B cell (primary cell): ENCODE results near the gene C1orf105. TPM values are rescaled to one million over a fixed set of nuclear protein-coding genes. Genes with fewer than 3 reads are reported as not detected.

Experiments
- ATAC-seq: fragments of 200-7000 bp; cut with Tn5 transposase; one replicate; pipeline ENCODE4 v1.10.0; 2021; ENCODE audit warnings: low read depth, mild to moderate bottlenecking, moderate number of reproducible peaks, moderate library complexity
- CTCF ChIA-PET: fragments of 350-600 bp; sonication (Branson Sonifier 250); formaldehyde crosslinking; loops from one replicate; lab custom pipeline; 2021; ENCODE audit warnings: antibody characterized with exemption, inconsistent platforms; lab: Charles Lee
- POLR2A ChIA-PET: fragments of 350-600 bp; sonication (Branson Sonifier 250); formaldehyde crosslinking; loops from one replicate; lab custom pipeline; 2021; ENCODE audit warnings: antibody characterized with exemption; lab: Charles Lee
- DNase-seq: peaks from one replicate; pipeline ENCODE4 v3.0.0; 2013
- H2AFZ ChIP-seq: 2 replicates; pipeline ENCODE4 v1.6.1; 2012; ENCODE audit warnings: mild to moderate bottlenecking, low read depth, low read length; ENCODE audit not compliant: insufficient read depth, poor library complexity, severe bottlenecking
- H3K27ac ChIP-seq, 2 donors: 1 replicate in 1 of 2; 2 replicates in 1 of 2; pipeline ENCODE4 v1.5.1; 2012 to 2013; ENCODE audit warnings: low read length in 2 of 2, mild to moderate bottlenecking in 2 of 2, moderate library complexity in 1 of 2
- H3K27me3 ChIP-seq, 4 experiments: fragments of 200-600 bp in 1 of 4; sonication (generic) in 1 of 4; replicated peaks in 1 of 4; 1 replicate in 2 of 4; 2 replicates in 2 of 4; pipeline versions ENCODE4 v1.6.1 to v1.7.0; 2013 to 2016; ENCODE audit warnings: low read length in 3 of 4, mild to moderate bottlenecking in 2 of 4, mixed read lengths in 1 of 4, moderate library complexity in 1 of 4; ENCODE audit not compliant: insufficient read depth in 4 of 4, control insufficient read depth in 3 of 4; ENCODE audit errors: control extremely low read depth in 1 of 4
- H3K36me3 ChIP-seq, 2 experiments: replicated peaks in 1 of 2; 1 replicate in 1 of 2; 2 replicates in 1 of 2; pipeline versions ENCODE4 v1.6.1 to v1.7.1; 2013; ENCODE audit warnings: low read length in 1 of 2; ENCODE audit not compliant: insufficient read depth in 2 of 2, control insufficient read depth in 1 of 2; ENCODE audit errors: control extremely low read depth in 1 of 2, extremely low read depth in 1 of 2
- H3K4me1 ChIP-seq, 2 donors: fragments of 200-600 bp in 1 of 2; sonication (generic) in 1 of 2; 1 replicate in 1 of 2; 2 replicates in 1 of 2; pipeline versions ENCODE4 v1.5.1 to v1.6.1; 2013 to 2017; ENCODE audit warnings: low read length in 2 of 2; ENCODE audit not compliant: control insufficient read depth in 2 of 2, insufficient read depth in 2 of 2
- H3K4me2 ChIP-seq: replicated peaks from 2 replicates; pipeline ENCODE3; 2012; ENCODE audit warnings: mild to moderate bottlenecking, low read depth, low read length; ENCODE audit not compliant: poor library complexity, severe bottlenecking
- H3K4me3 ChIP-seq, 5 experiments: fragments of 200-600 bp in 1 of 5; sonication (generic) in 1 of 5; 1 replicate in 3 of 5; 2 replicates in 2 of 5; pipeline versions ENCODE4 v1.5.1 to v1.7.0; 2011 to 2016; ENCODE audit warnings: low read length in 4 of 5, mild to moderate bottlenecking in 4 of 5, low read depth in 2 of 5, control low read depth in 1 of 5, moderate library complexity in 1 of 5; ENCODE audit not compliant: insufficient read depth in 1 of 5; ENCODE audit errors: control extremely low read depth in 1 of 5, extremely low read depth in 1 of 5
- H3K79me2 ChIP-seq: fragments of 200-600 bp; sonication (generic); one replicate; pipeline ENCODE4 v1.6.0; 2016; ENCODE audit warnings: low read length; ENCODE audit not compliant: control insufficient read depth, insufficient read depth
- H3K9ac ChIP-seq: fragments of 200-600 bp; sonication (generic); 2 replicates; pipeline ENCODE4 v1.6.1; 2017; ENCODE audit warnings: mild to moderate bottlenecking, low read length, moderate library complexity
- H3K9me3 ChIP-seq, 3 donors: one replicate each; pipeline versions ENCODE4 v1.6.1 to v1.7.1; 2013; ENCODE audit warnings: low read length in 2 of 3; ENCODE audit not compliant: control insufficient read depth in 2 of 3, insufficient read depth in 1 of 3; ENCODE audit errors: control extremely low read depth in 1 of 3
- H4K20me1 ChIP-seq: 2 replicates; pipeline ENCODE4 v1.6.0; 2012; ENCODE audit warnings: mild to moderate bottlenecking, low read length; ENCODE audit not compliant: insufficient read depth, control insufficient read depth, poor library complexity, severe bottlenecking
- H3K27ac Mint-ChIP-seq: one replicate; pipeline ENCODE4 v1.8.0; 2021; ENCODE audit warnings: mixed read lengths
- H3K27me3 Mint-ChIP-seq: one replicate; pipeline ENCODE4 v1.8.0; 2021; ENCODE audit warnings: mixed read lengths
- H3K4me1 Mint-ChIP-seq: one replicate; pipeline ENCODE4 v1.8.0; 2021; ENCODE audit warnings: mixed read lengths
- H3K4me3 Mint-ChIP-seq: one replicate; pipeline ENCODE4 v1.8.0; 2021; ENCODE audit warnings: mixed read lengths
- H3K9me3 Mint-ChIP-seq: one replicate; pipeline ENCODE4 v1.8.0; 2022; ENCODE audit warnings: mixed read lengths; ENCODE audit not compliant: insufficient read depth
- CTCF ChIP-seq: fragments of 200-600 bp; IDR thresholded peaks from one replicate; pipeline ENCODE4 v1.8.0; 2022; ENCODE audit warnings: antibody characterized with exemption, mild to moderate bottlenecking
- EZH2 ChIP-seq: IDR thresholded peaks from 2 replicates; pipeline ENCODE4 v1.6.1; 2012; ENCODE audit warnings: borderline replicate concordance, low read depth, mild to moderate bottlenecking, moderate library complexity, low read length; ENCODE audit not compliant: insufficient read depth, poor library complexity, severe bottlenecking
- WGBS: methylation state at CpG from one replicate; pipeline ENCODE4 v1.1.5; 2013; ENCODE audit warnings: missing lambda C conversion rate; ENCODE audit not compliant: insufficient coverage; 5-methylcytosine and 5-hydroxymethylcytosine counted together
- intact Hi-C: fragments of 100-400 bp; cut with micrococcal nuclease; formaldehyde crosslinking; loops from one replicate; pipeline ENCODE4 v1.10.0; 2022
- polyA plus RNA-seq: library from polyadenylated mRNA; depleted of rRNA; stranded (reverse); fragments of >200 nt; gene quantifications from 2 replicates; pipeline ENCODE4 v1.2.3, GENCODE V29; 2012
- total RNA-seq, 2 donors: library from RNA; stranded (reverse); fragments of 120-200 nt in 1 of 2; gene quantifications; 1 replicate in 1 of 2; 2 replicates in 1 of 2; pipeline versions ENCODE4 v1.2.3 to v1.2.4, GENCODE V29; 2013 to 2022

C1orf105 gene
- total and polyA plus RNA-seq, 2 donors (not counting 1 experiment from before 2014, with no cell fraction given) = not detected

GRCh38 chr1:172383536-172383935 is 36.9 kb upstream of the C1orf105 start:
- Histone ChIP-seq H3K4me3 (no peak overlapping the region), H3K36me3 (no peaks in the 10 kb centered on the region), H3K4me1 (peaks cover 24 to 25% of the 10 kb centered on the region in 2 donors), H3K27me3 (no peaks in the 10 kb centered on the region), H3K4me2 (no peak overlapping the region), H4K20me1 (no peaks in the 10 kb centered on the region), H2AFZ (no peak overlapping the region), H3K27ac (no peak overlapping the region), H3K79me2 (no peaks in the 10 kb centered on the region), H3K9ac (no peak overlapping the region), H3K9me3 (peaks cover 0 to 2% (median 0%) of the 10 kb centered on the region in 3 donors)
- DNase-seq (no peak), ATAC-seq (no peak)
- TF ChIP-seq EZH2 (no peak), CTCF (no peak)
- no peaks in the 10 kb centered on the region for H3K9me3 Mint-ChIP-seq
- no peak overlapping the region for H3K4me3 Mint-ChIP-seq
- ChIA-PET CTCF (no interaction called here), POLR2A (no interaction called here)
- intact Hi-C loops = no loop called here
- no CpG with 5 or more reads among the region's 3 CpGs for WGBS
- H3K27ac Mint-ChIP-seq = no peak overlapping the region
- no peaks in the 10 kb centered on the region for H3K27me3 Mint-ChIP-seq
- H3K4me1 Mint-ChIP-seq = peaks cover 36% of the 10 kb centered on the region

- H3K9me3 ChIP-seq = peaks cover 0 to 2% (median 0%) of the 10 kb centered on the region in 3 donors
- H3K36me3 ChIP-seq = no peaks in the 10 kb centered on the region
- no peak overlapping the region for H2AFZ ChIP-seq
- ChIA-PET CTCF (interaction anchor here (0.8 to 2.2 kb wide), 2 partner anchors 9 to 16 kb away, joined by 4 to 8 read pairs; no protein-coding TSS in a partner anchor), POLR2A (no interaction called here)
- TF ChIP-seq CTCF (no peak), EZH2 (no peak)
- no peaks in the 10 kb centered on the region for H4K20me1 ChIP-seq
- H3K79me2 ChIP-seq = no peaks in the 10 kb centered on the region
- H3K4me1 ChIP-seq = peaks cover 24% of the 10 kb centered on the region in 2 donors
- Mint-ChIP-seq H3K27ac (no peak overlapping the region), H3K9me3 (no peaks in the 10 kb centered on the region), H3K27me3 (no peaks in the 10 kb centered on the region), H3K4me3 (no peak overlapping the region), H3K4me1 (peaks cover 30% of the 10 kb centered on the region)
- intact Hi-C loops = no loop called here
- no CpG with 5 or more reads among the region's 1 CpG for WGBS
- no peak overlapping the region for H3K4me3 ChIP-seq
- ATAC-seq (no peak), DNase-seq (no peak)
- H3K27ac ChIP-seq = no peak overlapping the region
- no peaks in the 10 kb centered on the region for H3K27me3 ChIP-seq
- H3K9ac ChIP-seq = no peak overlapping the region
- H3K4me2 ChIP-seq = no peak overlapping the region
These were observed 35.8 kb upstream of the C1orf105 start for GRCh38 chr1:172384656-172385055.
